Mucosa of stomach (tissue), 1 donor: ENCODE data around the gene PVALB.
"Not testable (repeated sequence)": the region's sequence is repeated elsewhere in the genome, so short reads cannot be mapped to it uniquely, and the experiment has no call there.

Source experiments
- H3K27me3 ChIP-seq: one replicate; pipeline ENCODE4 v1.7.0; 2013; ENCODE audit warnings: mild to moderate bottlenecking, low read length; ENCODE audit not compliant: control insufficient read depth, insufficient read depth
- H3K36me3 ChIP-seq: one replicate; pipeline ENCODE4 v1.7.0; 2013; ENCODE audit warnings: low read length; ENCODE audit not compliant: control insufficient read depth, insufficient read depth
- H3K4me1 ChIP-seq: one replicate; pipeline ENCODE4 v1.7.0; 2013; ENCODE audit warnings: mild to moderate bottlenecking, low read length; ENCODE audit not compliant: control insufficient read depth, insufficient read depth
- H3K4me3 ChIP-seq: one replicate; pipeline ENCODE4 v1.7.0; 2013; ENCODE audit warnings: low read length
- H3K9ac ChIP-seq: one replicate; pipeline ENCODE4 v1.7.0; 2013; ENCODE audit warnings: mild to moderate bottlenecking, low read length, moderate library complexity
- H3K9me3 ChIP-seq: one replicate; pipeline ENCODE4 v1.7.0; 2013; ENCODE audit warnings: mild to moderate bottlenecking, low read length, moderate library complexity; ENCODE audit not compliant: control insufficient read depth
- donor health status: Pancreatic carcinoma.

Gene PVALB

DNA sequence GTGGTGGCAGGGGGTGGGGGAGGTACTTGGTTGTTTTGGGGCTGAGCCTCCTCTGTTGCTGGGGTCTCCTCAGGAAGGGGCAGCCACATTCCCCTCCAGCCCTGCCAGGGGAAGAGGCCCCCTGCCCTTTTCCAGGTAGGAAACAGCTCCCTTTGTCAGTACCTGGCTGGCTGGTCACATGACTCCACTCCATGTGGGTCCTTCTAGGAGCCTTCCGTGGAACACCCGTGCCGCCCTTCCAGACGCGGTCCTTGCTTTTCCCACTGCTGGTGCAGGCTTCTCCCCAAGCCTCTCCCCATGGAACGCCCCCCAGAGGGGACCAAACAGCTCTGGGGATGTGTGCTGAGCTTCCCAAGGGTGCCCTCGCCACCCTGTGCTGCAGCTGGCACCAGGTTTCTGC lies 60.8 kb downstream of the PVALB start:
- Histone ChIP-seq H3K4me3 (no peak overlapping the region), H3K4me1 (peaks cover 6% of the 10 kb centered on the region), H3K9ac (no peak overlapping the region), H3K36me3 (no peaks in the 10 kb centered on the region), H3K9me3 (no peaks in the 10 kb centered on the region), H3K27me3 (no peaks in the 10 kb centered on the region)

DNA sequence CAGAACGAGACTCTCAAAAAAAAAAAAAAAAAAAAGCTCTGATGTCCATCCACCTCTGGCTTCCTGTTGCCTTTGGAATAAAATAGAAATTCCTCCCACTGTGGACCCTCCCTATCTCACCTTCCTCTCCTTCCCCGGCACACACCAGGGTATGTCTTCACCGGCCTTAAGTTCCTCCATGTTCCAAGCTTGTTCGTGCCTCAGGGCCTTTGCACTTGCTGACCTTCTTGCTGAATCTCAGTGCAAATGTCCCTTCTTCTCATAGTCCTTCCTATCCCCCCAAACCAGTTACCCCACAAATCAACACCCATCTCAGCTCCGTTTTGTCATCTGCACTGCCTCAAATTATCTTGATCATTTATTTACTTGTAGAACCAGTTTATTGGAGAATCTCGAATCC lies 61.5 kb downstream of the PVALB start:
- Histone ChIP-seq H3K9ac (no peak overlapping the region), H3K4me1 (peaks cover 6% of the 10 kb centered on the region), H3K9me3 (no peaks in the 10 kb centered on the region), H3K36me3 (no peaks in the 10 kb centered on the region), H3K27me3 (no peaks in the 10 kb centered on the region), H3K4me3 (no peak overlapping the region)

DNA sequence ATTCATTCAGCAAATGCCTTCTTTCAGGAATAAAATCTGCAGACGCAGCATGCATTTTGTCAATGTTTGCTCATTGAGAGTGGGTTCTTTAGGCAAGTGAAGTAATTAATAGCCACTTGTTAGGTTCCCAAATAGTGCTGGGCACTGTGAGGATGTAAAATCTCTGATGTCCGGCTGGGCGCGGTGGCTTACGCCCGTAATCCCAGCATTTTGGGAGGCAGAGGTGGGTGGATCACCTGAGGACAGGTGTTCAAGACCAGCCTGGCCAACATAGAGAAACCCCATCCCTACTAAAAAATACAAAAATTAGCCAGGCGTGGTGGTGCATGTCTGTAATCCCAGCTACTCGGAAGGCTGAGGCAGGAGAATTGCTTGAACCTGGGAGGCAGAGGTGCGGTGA lies 62.0 kb downstream of the PVALB start:
- not testable (repeated sequence) for H3K9ac ChIP-seq, H3K9me3 ChIP-seq, H3K4me1 ChIP-seq, H3K4me3 ChIP-seq, H3K36me3 ChIP-seq, H3K27me3 ChIP-seq

DNA sequence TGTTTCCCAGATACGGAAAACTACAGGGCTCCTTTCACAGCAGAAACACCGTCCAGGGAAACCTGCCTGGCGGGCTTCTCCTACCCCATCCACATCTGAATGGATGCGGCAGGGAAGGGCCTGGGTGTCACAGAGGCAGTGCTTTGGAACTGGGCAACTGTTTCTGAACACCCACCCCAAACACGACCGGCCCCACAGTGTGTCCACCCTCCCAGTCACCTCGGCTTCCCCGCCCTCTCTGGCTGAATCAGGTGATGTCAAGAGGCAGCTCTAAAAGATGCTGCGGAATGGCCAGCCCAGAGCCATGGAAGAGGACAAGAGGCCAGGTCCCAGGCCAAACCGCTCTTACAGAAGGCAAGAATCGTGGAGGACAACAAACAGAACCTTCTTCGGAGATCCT lies 62.9 kb downstream of the PVALB start:
- H3K27me3 ChIP-seq = no peaks in the 10 kb centered on the region

DNA sequence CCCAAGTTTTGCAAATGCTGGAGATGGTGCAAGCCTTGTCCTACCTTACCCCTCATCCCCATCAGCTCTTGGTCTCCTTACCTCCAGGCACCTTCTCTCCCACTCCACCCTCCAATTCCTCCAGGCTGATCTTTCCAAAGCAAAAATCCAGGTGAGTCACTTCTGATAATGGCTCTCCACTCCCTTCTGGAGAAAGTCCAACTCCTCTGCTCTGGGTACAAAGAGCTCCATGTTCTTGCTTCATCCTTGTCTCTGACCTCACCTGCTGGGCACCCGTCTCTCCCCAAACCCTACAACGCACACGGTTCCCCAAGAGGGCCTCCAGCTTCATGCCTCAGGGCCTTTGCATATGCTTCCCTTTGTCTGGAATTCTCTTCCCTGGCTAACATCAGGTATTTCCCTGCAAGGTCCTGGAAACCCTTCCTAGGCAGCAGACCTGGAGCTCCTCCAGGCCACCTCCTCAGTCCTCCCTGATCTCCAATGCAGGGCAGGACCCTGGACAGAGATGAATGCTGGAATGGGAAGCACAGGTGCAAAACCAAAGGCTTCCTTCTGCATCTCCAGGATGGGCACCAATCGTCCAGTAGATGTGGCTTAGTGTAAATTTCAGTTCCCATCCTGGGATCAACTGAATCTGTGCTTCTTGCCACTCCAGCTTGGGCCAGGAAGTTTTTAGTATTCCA lies 63.6 kb downstream of the PVALB start:
- no peaks in the 10 kb centered on the region for H3K9me3 ChIP-seq
- no peaks in the 10 kb centered on the region for H3K36me3 ChIP-seq
- H3K27me3 ChIP-seq = no peaks in the 10 kb centered on the region
- no peak overlapping the region for H3K9ac ChIP-seq
- H3K4me3 ChIP-seq = no peak overlapping the region
- H3K4me1 ChIP-seq = peaks cover 6% of the 10 kb centered on the region

More for the DNA sequence above, 62.9 kb downstream of the PVALB start:
- H3K36me3 ChIP-seq = no peaks in the 10 kb centered on the region
- H3K9me3 ChIP-seq = no peaks in the 10 kb centered on the region
- no peak overlapping the region for H3K9ac ChIP-seq
- peaks cover 6% of the 10 kb centered on the region for H3K4me1 ChIP-seq
- no peak overlapping the region for H3K4me3 ChIP-seq
